ENCODE results near the gene TLR9.

TLR9 gene

GRCh38 chr3:52231502-52232278, 6.2 kb upstream of the TLR9 start:
- no peak overlapping the region for H3K4me3 ChIP-seq (ENCODE audit: severe bottlenecking)
- peak; percentile 64 for ATAC-seq (ENCODE audit: low read depth)
- peaks cover 56% of the 10 kb centered on the region for H3K36me3 ChIP-seq (ENCODE audit: low read depth)
- TF ChIP-seq, protein P1, sequence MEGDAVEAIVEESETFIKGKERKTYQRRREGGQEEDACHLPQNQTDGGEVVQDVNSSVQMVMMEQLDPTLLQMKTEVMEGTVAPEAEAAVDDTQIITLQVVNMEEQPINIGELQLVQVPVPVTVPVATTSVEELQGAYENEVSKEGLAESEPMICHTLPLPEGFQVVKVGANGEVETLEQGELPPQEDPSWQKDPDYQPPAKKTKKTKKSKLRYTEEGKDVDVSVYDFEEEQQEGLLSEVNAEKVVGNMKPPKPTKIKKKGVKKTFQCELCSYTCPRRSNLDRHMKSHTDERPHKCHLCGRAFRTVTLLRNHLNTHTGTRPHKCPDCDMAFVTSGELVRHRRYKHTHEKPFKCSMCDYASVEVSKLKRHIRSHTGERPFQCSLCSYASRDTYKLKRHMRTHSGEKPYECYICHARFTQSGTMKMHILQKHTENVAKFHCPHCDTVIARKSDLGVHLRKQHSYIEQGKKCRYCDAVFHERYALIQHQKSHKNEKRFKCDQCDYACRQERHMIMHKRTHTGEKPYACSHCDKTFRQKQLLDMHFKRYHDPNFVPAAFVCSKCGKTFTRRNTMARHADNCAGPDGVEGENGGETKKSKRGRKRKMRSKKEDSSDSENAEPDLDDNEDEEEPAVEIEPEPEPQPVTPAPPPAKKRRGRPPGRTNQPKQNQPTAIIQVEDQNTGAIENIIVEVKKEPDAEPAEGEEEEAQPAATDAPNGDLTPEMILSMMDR (IDR thresholded peaks at IDR 0.05; ENCODE audit: poor library complexity, severe bottlenecking) = peak; percentile 91
- H3K27ac ChIP-seq (ENCODE audit: poor library complexity, severe bottlenecking) = no peak overlapping the region
- peak; percentile 76 for DNase-seq (ENCODE audit: low spot score)
- no peaks in the 10 kb centered on the region for H3K9me3 ChIP-seq (ENCODE audit: severe bottlenecking)
- H3K4me1 ChIP-seq (ENCODE audit: insufficient read depth, poor library complexity, severe bottlenecking) = no peaks in the 10 kb centered on the region
- H3K27me3 ChIP-seq (ENCODE audit: insufficient read depth, poor library complexity, severe bottlenecking) = no peaks in the 10 kb centered on the region

- DNase-seq (ENCODE audit: low spot score) (peak; percentile 38), ATAC-seq (ENCODE audit: low read depth) (no peak)
- Histone ChIP-seq H3K36me3 (ENCODE audit: low read depth) (peaks cover 56% of the 10 kb centered on the region), H3K4me1 (ENCODE audit: insufficient read depth, poor library complexity, severe bottlenecking) (no peaks in the 10 kb centered on the region), H3K27me3 (ENCODE audit: insufficient read depth, poor library complexity, severe bottlenecking) (no peaks in the 10 kb centered on the region), H3K4me3 (ENCODE audit: severe bottlenecking) (no peak overlapping the region), H3K27ac (ENCODE audit: poor library complexity, severe bottlenecking) (no peak overlapping the region), H3K9me3 (ENCODE audit: severe bottlenecking) (no peaks in the 10 kb centered on the region)
- TF ChIP-seq, protein P1 (IDR thresholded peaks at IDR 0.05; ENCODE audit: poor library complexity, severe bottlenecking) = no peak
These were observed 5.5 kb upstream of the TLR9 start for GRCh38 chr3:52230889-52231499.

DNA sequence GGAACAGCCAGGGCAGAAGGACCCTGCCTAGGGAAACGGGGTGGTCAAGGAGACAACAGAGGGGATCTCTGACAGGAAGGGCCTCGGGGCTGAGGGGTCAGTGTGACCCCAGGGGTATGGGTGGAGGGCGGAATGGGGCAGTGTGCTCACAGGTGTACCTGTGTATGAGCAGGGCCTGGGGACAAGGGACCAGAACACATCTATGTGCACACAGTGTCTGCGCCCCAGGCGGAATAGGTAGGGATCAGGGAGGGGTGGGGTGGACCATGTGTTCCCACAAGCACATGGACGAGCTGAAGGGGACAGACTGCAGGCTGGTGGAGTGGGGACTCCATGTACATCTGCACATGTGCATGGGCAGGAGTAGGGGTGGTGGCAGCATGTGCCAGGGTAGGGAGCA, 5.0 kb upstream of the TLR9 start:
- Histone ChIP-seq H3K36me3 (ENCODE audit: low read depth) (peaks cover 56% of the 10 kb centered on the region), H3K4me3 (ENCODE audit: severe bottlenecking) (no peak overlapping the region), H3K9me3 (ENCODE audit: severe bottlenecking) (no peaks in the 10 kb centered on the region), H3K27ac (ENCODE audit: poor library complexity, severe bottlenecking) (no peak overlapping the region), H3K27me3 (ENCODE audit: insufficient read depth, poor library complexity, severe bottlenecking) (no peaks in the 10 kb centered on the region), H3K4me1 (ENCODE audit: insufficient read depth, poor library complexity, severe bottlenecking) (no peaks in the 10 kb centered on the region)
- peak; percentile 58 for DNase-seq (ENCODE audit: low spot score)
- no peak for ATAC-seq (ENCODE audit: low read depth)
- TF ChIP-seq, protein P1 (IDR thresholded peaks at IDR 0.05; ENCODE audit: poor library complexity, severe bottlenecking) = no peak

GRCh38 chr3:52229656-52230055, 4.2 kb upstream of the TLR9 start:
- ATAC-seq (ENCODE audit: low read depth) (no peak), DNase-seq (ENCODE audit: low spot score) (peak; percentile 42)
- Histone ChIP-seq H3K27me3 (ENCODE audit: insufficient read depth, poor library complexity, severe bottlenecking) (no peaks in the 10 kb centered on the region), H3K9me3 (ENCODE audit: severe bottlenecking) (no peaks in the 10 kb centered on the region), H3K4me3 (ENCODE audit: severe bottlenecking) (no peak overlapping the region), H3K36me3 (ENCODE audit: low read depth) (peaks cover 50% of the 10 kb centered on the region), H3K4me1 (ENCODE audit: insufficient read depth, poor library complexity, severe bottlenecking) (no peaks in the 10 kb centered on the region), H3K27ac (ENCODE audit: poor library complexity, severe bottlenecking) (no peak overlapping the region)
- TF ChIP-seq, protein P1 (IDR thresholded peaks at IDR 0.05; ENCODE audit: poor library complexity, severe bottlenecking) = no peak
